H9 (cell line): ENCODE measurements around the gene RAB3GAP2. TPM values are rescaled to one million over a fixed set of nuclear protein-coding genes. Genes with fewer than 3 reads are reported as not detected.
A peak's percentile ranks its signal among the peaks of the same experiment; 100 is the strongest.

Experiments used
- DNase-seq: peaks from one replicate; pipeline ENCODE4 v3.0.0-alpha.2; 2017
- H2AFZ ChIP-seq: one replicate; pipeline ENCODE4 v1.6.1; 2013; ENCODE audit warnings: mild to moderate bottlenecking, low read length, control low read depth, moderate library complexity
- H2AK5ac ChIP-seq: 2 replicates; pipeline ENCODE4 v1.6.1; 2013; ENCODE audit warnings: low read length, control low read depth, mixed read lengths; ENCODE audit not compliant: insufficient read length
- H2BK120ac ChIP-seq: one replicate; pipeline ENCODE4 v1.6.1; 2013; ENCODE audit warnings: low read depth, mild to moderate bottlenecking, low read length, control low read depth, inconsistent platforms; ENCODE audit not compliant: poor library complexity, severe bottlenecking
- H2BK12ac ChIP-seq: 2 replicates; pipeline ENCODE4 v1.6.1; 2013; ENCODE audit warnings: low read length, control low read depth, mixed read lengths, low read depth; ENCODE audit not compliant: insufficient read length
- H2BK15ac ChIP-seq: 2 replicates; pipeline ENCODE4 v1.6.1; 2013; ENCODE audit warnings: low read depth, low read length, control low read depth
- H2BK20ac ChIP-seq: one replicate; pipeline ENCODE4 v1.6.1; 2013; ENCODE audit warnings: low read depth, mild to moderate bottlenecking, low read length, control low read depth, inconsistent platforms; ENCODE audit not compliant: poor library complexity, severe bottlenecking
- H2BK5ac ChIP-seq: 2 replicates; pipeline ENCODE4 v1.6.1; 2013; ENCODE audit warnings: low read length, control low read depth, mixed read lengths; ENCODE audit not compliant: insufficient read length
- H3K14ac ChIP-seq: 2 replicates; pipeline ENCODE4 v1.6.1; 2013; ENCODE audit warnings: low read length, control low read depth; ENCODE audit not compliant: insufficient read depth
- H3K18ac ChIP-seq: 2 replicates; pipeline ENCODE4 v1.6.1; 2013; ENCODE audit warnings: low read depth, mild to moderate bottlenecking, mixed read lengths, low read length, control low read depth; ENCODE audit not compliant: insufficient read length
- H3K23ac ChIP-seq: 2 replicates; pipeline ENCODE4 v1.6.1; 2013; ENCODE audit warnings: low read length, control low read depth, mixed read lengths, low read depth; ENCODE audit not compliant: insufficient read length
- H3K23me2 ChIP-seq: 2 replicates; pipeline ENCODE4 v1.6.1; 2013; ENCODE audit warnings: low read depth, mild to moderate bottlenecking, mixed read lengths, low read length, control low read depth; ENCODE audit not compliant: insufficient read length, poor library complexity, severe bottlenecking
- H3K27ac ChIP-seq: 2 replicates; pipeline ENCODE4 v1.5.1; 2013; ENCODE audit warnings: low read length, control low read depth, mixed read lengths, low read depth; ENCODE audit not compliant: insufficient read length
- H3K27me3 ChIP-seq: 2 replicates; pipeline ENCODE4 v1.6.1; 2013; ENCODE audit warnings: low read length, control low read depth, inconsistent platforms; ENCODE audit not compliant: insufficient read depth
- H3K4ac ChIP-seq: 2 replicates; pipeline ENCODE4 v1.6.1; 2013; ENCODE audit warnings: low read depth, mild to moderate bottlenecking, control low read depth, inconsistent platforms, low read length, moderate library complexity
- H3K4me1 ChIP-seq: 2 replicates; pipeline ENCODE4 v1.6.1; 2013; ENCODE audit warnings: low read length, control low read depth, inconsistent platforms; ENCODE audit not compliant: insufficient read depth
- H3K4me2 ChIP-seq: 2 replicates; pipeline ENCODE4 v1.6.1; 2013; ENCODE audit warnings: low read length, control low read depth, mixed read lengths; ENCODE audit not compliant: insufficient read length, insufficient read depth
- H3K56ac ChIP-seq: 2 replicates; pipeline ENCODE4 v1.6.1; 2013; ENCODE audit warnings: low read depth, mild to moderate bottlenecking, mixed read lengths, low read length, control low read depth; ENCODE audit not compliant: insufficient read length
- H3K79me1 ChIP-seq: 2 replicates; pipeline ENCODE4 v1.6.1; 2013; ENCODE audit warnings: low read depth, mild to moderate bottlenecking, moderate library complexity, low read length, control low read depth, inconsistent platforms; ENCODE audit not compliant: insufficient read depth, poor library complexity, severe bottlenecking
- H3K79me2 ChIP-seq: 2 replicates; pipeline ENCODE4 v1.6.1; 2013; ENCODE audit warnings: low read length, control low read depth, inconsistent platforms; ENCODE audit not compliant: insufficient read depth
- H3K9ac ChIP-seq: 2 replicates; pipeline ENCODE4 v1.6.1; 2013; ENCODE audit warnings: low read length, control low read depth, mixed read lengths; ENCODE audit not compliant: insufficient read length; ENCODE audit errors: extremely low read depth
- H3K9me3 ChIP-seq: one replicate; pipeline ENCODE4 v1.6.1; 2013; ENCODE audit warnings: low read depth, low read length, inconsistent platforms; ENCODE audit not compliant: control insufficient read depth
- H3T11ph ChIP-seq: one replicate; pipeline ENCODE4 v1.6.1; 2013; ENCODE audit warnings: mild to moderate bottlenecking, low read length, control low read depth, inconsistent platforms
- H4K20me1 ChIP-seq: one replicate; pipeline ENCODE4 v1.6.1; 2013; ENCODE audit not compliant: control insufficient read depth, insufficient read length, insufficient read depth
- H4K5ac ChIP-seq: 2 replicates; pipeline ENCODE4 v1.6.1; 2013; ENCODE audit warnings: low read depth, mild to moderate bottlenecking, mixed read lengths, low read length, control low read depth; ENCODE audit not compliant: insufficient read length
- H4K8ac ChIP-seq: replicated peaks from 2 replicates; pipeline ENCODE4 v1.6.1; 2013; ENCODE audit warnings: low read length, control low read depth, mixed read lengths, low read depth; ENCODE audit not compliant: insufficient read length
- H4K91ac ChIP-seq: 2 replicates; pipeline ENCODE4 v1.6.1; 2013; ENCODE audit warnings: low read depth, mild to moderate bottlenecking, moderate library complexity, mixed read lengths, low read length, control low read depth; ENCODE audit not compliant: insufficient read length
- H3K27ac Mint-ChIP-seq, 3 experiments: 2 replicates in 2 of 3; 3 replicates in 1 of 3; pipeline ENCODE4 v1.8.0; 2020 to 2021; ENCODE audit warnings: mixed read lengths in 3 of 3, mild to moderate bottlenecking in 1 of 3, moderate library complexity in 1 of 3
- H3K27me3 Mint-ChIP-seq: 2 replicates; pipeline ENCODE4 v1.8.0; 2021; ENCODE audit warnings: low read depth, mild to moderate bottlenecking, moderate library complexity, mixed read lengths
- H3K36me3 Mint-ChIP-seq, 3 experiments: 2 replicates in 2 of 3; 3 replicates in 1 of 3; pipeline ENCODE4 v1.8.0; 2020 to 2021; ENCODE audit warnings: low read depth in 3 of 3, mixed read lengths in 3 of 3; ENCODE audit not compliant: insufficient read depth in 1 of 3
- H3K4me1 Mint-ChIP-seq, 2 experiments: 2 replicates each; pipeline ENCODE4 v1.8.0; 2020; ENCODE audit warnings: mixed read lengths in 2 of 2
- H3K4me3 Mint-ChIP-seq, 2 experiments: 2 replicates in 1 of 2; 3 replicates in 1 of 2; pipeline ENCODE4 v1.8.0; 2020 to 2021; ENCODE audit warnings: mild to moderate bottlenecking in 2 of 2, mixed read lengths in 2 of 2, moderate library complexity in 1 of 2
- H3K9me3 Mint-ChIP-seq, 2 experiments: 2 replicates in 1 of 2; 3 replicates in 1 of 2; pipeline ENCODE4 v1.8.0; 2020; ENCODE audit warnings: mild to moderate bottlenecking in 2 of 2, mixed read lengths in 2 of 2, moderate library complexity in 1 of 2
- WGBS: extraction: QIAGEN DNeasy Blood & Tissue Kit; methylation state at CpG from one replicate; pipeline ENCODE4 v1.1.7; 2013; ENCODE audit warnings: missing lambda C conversion rate, low lambda C conversion rate, mixed read lengths; ENCODE audit not compliant: insufficient read length; ENCODE audit errors: extremely low coverage; 5-methylcytosine and 5-hydroxymethylcytosine counted together
- total RNA-seq: library from RNA; stranded (reverse); gene quantifications from 2 replicates; pipeline ENCODE4 v1.2.1, GENCODE V29; 2021
- TF ChIP-seq, protein P1 (sequence below): fragments of 200-600 bp; sonication (generic); conservative IDR thresholded peaks from 3 replicates; pipeline ENCODE4 v1.8.0; 2021; ENCODE audit warnings: antibody characterized with exemption, mild to moderate bottlenecking

The RAB3GAP2 gene
- total RNA-seq, 1 experiment from 2014 or later = 48.3 TPM

DNA sequence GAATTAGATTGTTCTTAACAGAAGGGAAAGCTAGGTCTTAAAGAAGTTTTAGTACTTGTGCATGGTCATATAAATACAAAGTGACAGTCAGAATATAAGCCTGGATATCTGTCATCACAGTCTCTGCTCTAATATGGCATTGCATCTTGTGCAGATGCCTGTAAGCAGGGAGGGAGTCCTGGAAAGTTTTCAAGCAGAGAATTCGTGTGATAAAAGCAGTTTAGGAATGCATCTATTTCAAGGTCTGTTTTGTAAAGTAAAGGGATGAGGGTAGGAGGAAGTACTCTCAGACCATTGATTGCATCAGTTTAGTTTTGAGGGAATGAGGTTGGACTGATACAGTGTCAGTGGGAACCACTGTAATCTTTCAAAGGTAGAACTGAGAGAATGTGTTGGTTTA lies 147.7 kb downstream of the RAB3GAP2 start:
- H3K23me2 ChIP-seq = no peaks in the 10 kb centered on the region
- no peak overlapping the region for H3T11ph ChIP-seq
- no peak overlapping the region for H2BK15ac ChIP-seq
- no peaks in the 10 kb centered on the region for H3K79me2 ChIP-seq
- no peaks in the 10 kb centered on the region for H3K79me1 ChIP-seq
- H2BK20ac ChIP-seq = no peak overlapping the region
- WGBS = no CpG with 5 or more reads among the region's 1 CpG
- H3K36me3 Mint-ChIP-seq = peaks cover 6 to 23% (median 21%) of the 10 kb centered on the region in 3 experiments; a peak in 6 of 7 replicates
- no peaks in the 10 kb centered on the region for H3K27me3 Mint-ChIP-seq
- H3K56ac ChIP-seq = no peak overlapping the region
- no peak overlapping the region for H3K9ac ChIP-seq
- no peak overlapping the region for H4K5ac ChIP-seq
- no peaks in the 10 kb centered on the region for H3K27me3 ChIP-seq
- H3K14ac ChIP-seq = no peak overlapping the region
- no peak overlapping the region for H2AFZ ChIP-seq
- no peaks in the 10 kb centered on the region for H3K9me3 ChIP-seq
- no peak overlapping the region for H4K91ac ChIP-seq
- no peak overlapping the region for H2AK5ac ChIP-seq
- no peaks in the 10 kb centered on the region for H4K20me1 ChIP-seq
- peak overlapping the region in 2 of 3 experiments; percentile 3 to 85; a peak in 4 of 7 replicates for H3K27ac Mint-ChIP-seq
- no peak overlapping the region for H3K18ac ChIP-seq
- H2BK12ac ChIP-seq = no peak overlapping the region
- H3K27ac ChIP-seq = no peak overlapping the region
- no peaks in the 10 kb centered on the region for H3K9me3 Mint-ChIP-seq
- H3K4me2 ChIP-seq = no peak overlapping the region
- no peak overlapping the region for H3K23ac ChIP-seq
- H3K4ac ChIP-seq = no peak overlapping the region
- TF ChIP-seq, protein P1, sequence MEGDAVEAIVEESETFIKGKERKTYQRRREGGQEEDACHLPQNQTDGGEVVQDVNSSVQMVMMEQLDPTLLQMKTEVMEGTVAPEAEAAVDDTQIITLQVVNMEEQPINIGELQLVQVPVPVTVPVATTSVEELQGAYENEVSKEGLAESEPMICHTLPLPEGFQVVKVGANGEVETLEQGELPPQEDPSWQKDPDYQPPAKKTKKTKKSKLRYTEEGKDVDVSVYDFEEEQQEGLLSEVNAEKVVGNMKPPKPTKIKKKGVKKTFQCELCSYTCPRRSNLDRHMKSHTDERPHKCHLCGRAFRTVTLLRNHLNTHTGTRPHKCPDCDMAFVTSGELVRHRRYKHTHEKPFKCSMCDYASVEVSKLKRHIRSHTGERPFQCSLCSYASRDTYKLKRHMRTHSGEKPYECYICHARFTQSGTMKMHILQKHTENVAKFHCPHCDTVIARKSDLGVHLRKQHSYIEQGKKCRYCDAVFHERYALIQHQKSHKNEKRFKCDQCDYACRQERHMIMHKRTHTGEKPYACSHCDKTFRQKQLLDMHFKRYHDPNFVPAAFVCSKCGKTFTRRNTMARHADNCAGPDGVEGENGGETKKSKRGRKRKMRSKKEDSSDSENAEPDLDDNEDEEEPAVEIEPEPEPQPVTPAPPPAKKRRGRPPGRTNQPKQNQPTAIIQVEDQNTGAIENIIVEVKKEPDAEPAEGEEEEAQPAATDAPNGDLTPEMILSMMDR = no peak
- H3K4me1 ChIP-seq = no peaks in the 10 kb centered on the region
- no peak overlapping the region for H4K8ac ChIP-seq
- H3K4me1 Mint-ChIP-seq = peaks cover 0 to 4% of the 10 kb centered on the region in 2 experiments; a peak in 1 of 4 replicates
- H3K4me3 Mint-ChIP-seq = no peak overlapping the region
- no peak overlapping the region for H2BK120ac ChIP-seq
- DNase-seq = no peak
- no peak overlapping the region for H2BK5ac ChIP-seq
